Hepatocyte (in vitro differentiated cells): Measurements from ENCODE around the gene UBE2G1.

Source experiments
- EZH2 ChIP-seq: fragments of 200-600 bp; sonication (generic); IDR thresholded peaks from 2 replicates; pipeline ENCODE4 v1.6.1; 2016; ENCODE audit warnings: antibody characterized with exemption, mild to moderate bottlenecking, borderline replicate concordance
- EZH2phosphoT487 ChIP-seq: fragments of 200-600 bp; sonication (generic); IDR thresholded peaks from one replicate; pipeline ENCODE4 v1.6.1; 2018; ENCODE audit warnings: antibody characterized with exemption, mild to moderate bottlenecking, low read depth, moderate library complexity; ENCODE audit not compliant: unreplicated experiment, severe bottlenecking

DNA sequence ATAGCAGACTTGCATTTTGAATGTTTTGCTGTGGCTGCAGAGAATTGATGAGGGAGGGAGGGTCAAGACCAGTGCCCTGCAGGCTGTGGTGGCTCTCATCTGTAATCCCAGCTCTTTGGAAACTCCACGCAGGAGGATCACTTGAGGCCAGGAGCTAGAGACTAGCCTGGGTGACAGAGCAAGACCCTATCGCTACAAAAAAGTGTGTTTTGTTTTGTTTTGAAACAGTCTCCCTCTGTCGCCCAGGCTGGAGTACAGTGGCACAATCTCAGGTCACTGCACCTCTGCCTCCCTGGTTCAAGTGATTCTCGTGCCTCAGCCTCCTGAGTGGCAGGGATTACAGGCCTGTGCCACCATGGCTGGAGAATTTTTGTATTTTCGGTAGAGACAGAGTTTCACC lies 1.9 kb upstream of the UBE2G1 start:
- no peak for TF ChIP-seq EZH2phosphoT487
- TF ChIP-seq EZH2, result no peak
